Measurements from ENCODE around the gene BPTF. TPM values are rescaled to one million over a fixed set of nuclear protein-coding genes. Genes with fewer than 3 reads are reported as not detected.
A peak's percentile ranks its signal among the peaks of the same experiment; 100 is the strongest.

The BPTF gene
- total and polyA plus RNA-seq, 2 of the 13 experiments (the other 11 are each of a cell fraction or from before 2014, with no cell fraction given): 43.5 to 66.1 TPM

- peak in 1 of 2 experiments; percentile 61; a peak in 2 of 4 replicates for TF ChIP-seq EP300 (IDR thresholded peaks at IDR 0.05; ENCODE audit: low read depth in 2 of 2, low read length in 2 of 2)
- TF ChIP-seq EP300 (CRISPR knock-in tag; IDR thresholded peaks at IDR 0.05; ENCODE audit: borderline replicate concordance): peak; percentile 41; the same call in 1 of the 2 replicates
- TF ChIP-seq KDM5A (IDR thresholded peaks at IDR 0.05; ENCODE audit: borderline replicate concordance, low read length): no peak
- peak; percentile 76; the same call in 1 of the 2 replicates for TF ChIP-seq KAT8 (CRISPR knock-in tag; IDR thresholded peaks at IDR 0.05)
- TF ChIP-seq THYN1 (CRISPR knock-in tag; IDR thresholded peaks at IDR 0.05; ENCODE audit: borderline replicate concordance, low read depth): no peak
- TF ChIP-seq, protein P1, sequence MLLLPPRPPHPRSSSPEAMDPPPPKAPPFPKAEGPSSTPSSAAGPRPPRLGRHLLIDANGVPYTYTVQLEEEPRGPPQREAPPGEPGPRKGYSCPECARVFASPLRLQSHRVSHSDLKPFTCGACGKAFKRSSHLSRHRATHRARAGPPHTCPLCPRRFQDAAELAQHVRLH (CRISPR knock-in tag; IDR thresholded peaks at IDR 0.05; ENCODE audit: borderline replicate concordance, low read depth): peak; percentile 94
- TF ChIP-seq ZBTB44 (CRISPR knock-in tag; IDR thresholded peaks at IDR 0.05): peak; percentile 57; the same call in 1 of the 2 replicates
- 0 out of 2 replicates have a peak, but pooled peaks have one; percentile 24 for TF ChIP-seq ZNF121 (CRISPR knock-in tag; IDR thresholded peaks at IDR 0.05)
- 0 out of 2 replicates have a peak, but pooled peaks have one; percentile 49 for TF ChIP-seq SALL2 (CRISPR knock-in tag; IDR thresholded peaks at IDR 0.05)
- TF ChIP-seq RARG (CRISPR knock-in tag; IDR thresholded peaks at IDR 0.05; ENCODE audit: low read depth): no peak
- TF ChIP-seq RNF2 (conservative IDR thresholded peaks at IDR 0.05; ENCODE audit: low read depth): 0 out of 2 replicates have a peak, but pooled peaks have one; percentile 37
- no peak; the same call in 1 of the 2 replicates for TF ChIP-seq MXD3 (CRISPR knock-in tag; IDR thresholded peaks at IDR 0.05)
- TF ChIP-seq MXD4 (CRISPR knock-in tag; IDR thresholded peaks at IDR 0.05): peak; percentile 77; the same call in 1 of the 2 replicates
- no peak for TF ChIP-seq ZFYVE20 (CRISPR knock-in tag; IDR thresholded peaks at IDR 0.05; ENCODE audit: borderline replicate concordance, low read depth)
- no peak for TF ChIP-seq DMTF1 (CRISPR knock-in tag; IDR thresholded peaks at IDR 0.05)
- TF ChIP-seq POGZ (CRISPR knock-in tag; IDR thresholded peaks at IDR 0.05): peak; percentile 81; the same call in 1 of the 2 replicates
- no peak for TF ChIP-seq ATF6 (CRISPR knock-in tag; conservative IDR thresholded peaks at IDR 0.05)
- TF ChIP-seq POGK (CRISPR knock-in tag; conservative IDR thresholded peaks at IDR 0.05): peak; percentile 91
- TF ChIP-seq RXRA (CRISPR knock-in tag; IDR thresholded peaks at IDR 0.05): peak; percentile 62; the same call in 1 of the 2 replicates
These were observed at the start of gene BPTF (continued) for GRCh38 chr17:67824735-67825626.

All from HepG2 (cell line).